Gastrocnemius medialis (tissue), 4 donors: Measurements from ENCODE around the gene TRIM71. TPM values are rescaled to one million over a fixed set of nuclear protein-coding genes. Genes with fewer than 3 reads are reported as not detected.
"Not testable (repeated sequence)": the region's sequence is repeated elsewhere in the genome, so short reads cannot be mapped to it uniquely, and the experiment has no call there.

Source experiments
- ATAC-seq, 2 donors: fragments of 150-250 bp; one replicate each; pipeline ENCODE4 v1.9.1; 2016
- DNase-seq, 2 donors: peaks; one replicate each; pipeline ENCODE4 v3.0.0-alpha.2; 2019
- H3K27ac ChIP-seq, 4 donors: fragments of 200-600 bp; sonication (generic); 1 replicate in 1 of 4; 2 replicates in 3 of 4; pipeline ENCODE4 v1.5.1; 2016 to 2018; ENCODE audit warnings: mild to moderate bottlenecking in 2 of 4, moderate library complexity in 1 of 4
- H3K27me3 ChIP-seq, 3 donors: fragments of 200-600 bp; sonication (generic) in 2 of 3; 1 replicate in 1 of 3; 2 replicates in 2 of 3; pipeline versions ENCODE4 v1.5.1 to v1.6.0; 2016 to 2019; ENCODE audit warnings: mild to moderate bottlenecking in 1 of 3, moderate library complexity in 1 of 3
- H3K36me3 ChIP-seq, 2 donors: fragments of 200-600 bp; sonication (generic) in 1 of 2; one replicate each; pipeline ENCODE4 v1.5.1; 2017 to 2018
- H3K4me1 ChIP-seq, 2 donors: fragments of 200-600 bp; sonication (generic) in 1 of 2; one replicate each; pipeline ENCODE4 v1.5.1; 2016 to 2017; ENCODE audit warnings: mild to moderate bottlenecking in 2 of 2
- H3K4me3 ChIP-seq, 4 donors: fragments of 200-600 bp; sonication (generic) in 3 of 4; 1 replicate in 1 of 4; 2 replicates in 3 of 4; pipeline ENCODE4 v1.5.1; 2016 to 2019; ENCODE audit warnings: mild to moderate bottlenecking in 2 of 4
- H3K9me3 ChIP-seq, 3 donors: fragments of 200-600 bp; sonication (generic) in 2 of 3; 1 replicate in 1 of 3; 2 replicates in 2 of 3; pipeline ENCODE4 v1.5.1; 2016 to 2019
- POLR2A ChIP-seq, 2 donors: fragments of 450-650 bp; IDR thresholded peaks; one replicate each; pipeline ENCODE4 v1.6.1; 2017; ENCODE audit warnings: antibody characterized with exemption in 2 of 2, mild to moderate bottlenecking in 2 of 2, moderate library complexity in 2 of 2
- in situ Hi-C, 4 donors: fragments of 200-750 bp; cut with MboI; loops; one replicate each; pipeline versions ENCODE4 v1.15.0 to v1.8.0; 2017; ENCODE audit warnings: low sequenced_read_pairs in 4 of 4
- intact Hi-C: fragments of 100-400 bp; cut with DNase I; formaldehyde crosslinking; loops from one replicate; pipeline ENCODE4 v1.15.1; 2023; ENCODE audit warnings: low total_unique reads
- total RNA-seq, 4 donors: library from RNA; depleted of rRNA; stranded (reverse); fragments of >200 nt; gene quantifications; one replicate each; pipeline versions ENCODE4 v1.1.0 to v1.2.3, GENCODE V29; 2016
- TF ChIP-seq, protein P1 (sequence below), 5 experiments: fragments of 450-650 bp in 3 of 5; fragments of 200-600 bp in 2 of 5; sonication (generic) in 2 of 5; IDR thresholded peaks in 4 of 5; conservative IDR thresholded peaks in 1 of 5; 1 replicate in 4 of 5; 2 replicates in 1 of 5; pipeline ENCODE4 v1.5.1; 2016 to 2019; ENCODE audit warnings: antibody characterized with exemption in 5 of 5, mild to moderate bottlenecking in 3 of 5, moderate library complexity in 3 of 5

Gene TRIM71
- total RNA-seq, 4 donors from 2014 or later, result not detected

- H3K27me3 ChIP-seq, result peaks cover 0 to 9% (median 0%) of the 10 kb centered on the region in 3 donors
- H3K4me3 ChIP-seq, result no peak overlapping the region
- ATAC-seq, result no peak
- no peaks in the 10 kb centered on the region for H3K9me3 ChIP-seq
- no peaks in the 10 kb centered on the region for H3K36me3 ChIP-seq
- no peaks in the 10 kb centered on the region for H3K4me1 ChIP-seq
- no peak for DNase-seq
- intact Hi-C loops (no loop called here), in situ Hi-C loops (no loop called here)
- TF ChIP-seq, protein P1, sequence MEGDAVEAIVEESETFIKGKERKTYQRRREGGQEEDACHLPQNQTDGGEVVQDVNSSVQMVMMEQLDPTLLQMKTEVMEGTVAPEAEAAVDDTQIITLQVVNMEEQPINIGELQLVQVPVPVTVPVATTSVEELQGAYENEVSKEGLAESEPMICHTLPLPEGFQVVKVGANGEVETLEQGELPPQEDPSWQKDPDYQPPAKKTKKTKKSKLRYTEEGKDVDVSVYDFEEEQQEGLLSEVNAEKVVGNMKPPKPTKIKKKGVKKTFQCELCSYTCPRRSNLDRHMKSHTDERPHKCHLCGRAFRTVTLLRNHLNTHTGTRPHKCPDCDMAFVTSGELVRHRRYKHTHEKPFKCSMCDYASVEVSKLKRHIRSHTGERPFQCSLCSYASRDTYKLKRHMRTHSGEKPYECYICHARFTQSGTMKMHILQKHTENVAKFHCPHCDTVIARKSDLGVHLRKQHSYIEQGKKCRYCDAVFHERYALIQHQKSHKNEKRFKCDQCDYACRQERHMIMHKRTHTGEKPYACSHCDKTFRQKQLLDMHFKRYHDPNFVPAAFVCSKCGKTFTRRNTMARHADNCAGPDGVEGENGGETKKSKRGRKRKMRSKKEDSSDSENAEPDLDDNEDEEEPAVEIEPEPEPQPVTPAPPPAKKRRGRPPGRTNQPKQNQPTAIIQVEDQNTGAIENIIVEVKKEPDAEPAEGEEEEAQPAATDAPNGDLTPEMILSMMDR (IDR thresholded peaks at IDR 0.05 in 4 of 5, conservative IDR thresholded peaks at IDR 0.05 in 1 of 5), result no peak
- no peak for TF ChIP-seq POLR2A (IDR thresholded peaks at IDR 0.05)
- no peak overlapping the region for H3K27ac ChIP-seq
Observed at GRCh38 chr3:32899265-32899664, 81.5 kb downstream of the TRIM71 start.

- ATAC-seq, result no peak
- Histone ChIP-seq H3K36me3 (no peaks in the 10 kb centered on the region), H3K4me1 (no peaks in the 10 kb centered on the region), H3K27ac (no peak overlapping the region), H3K9me3 (no peaks in the 10 kb centered on the region), H3K27me3 (peaks cover 0 to 9% (median 0%) of the 10 kb centered on the region in 3 donors), H3K4me3 (no peak overlapping the region)
- no peak for DNase-seq
- TF ChIP-seq POLR2A (IDR thresholded peaks at IDR 0.05), result no peak
- TF ChIP-seq, protein P1 (IDR thresholded peaks at IDR 0.05 in 4 of 5, conservative IDR thresholded peaks at IDR 0.05 in 1 of 5), result no peak
- in situ Hi-C loops, result no loop called here
- intact Hi-C loops, result no loop called here
Observed at GRCh38 chr3:32901005-32901932, 83.5 kb downstream of the TRIM71 start.

DNA sequence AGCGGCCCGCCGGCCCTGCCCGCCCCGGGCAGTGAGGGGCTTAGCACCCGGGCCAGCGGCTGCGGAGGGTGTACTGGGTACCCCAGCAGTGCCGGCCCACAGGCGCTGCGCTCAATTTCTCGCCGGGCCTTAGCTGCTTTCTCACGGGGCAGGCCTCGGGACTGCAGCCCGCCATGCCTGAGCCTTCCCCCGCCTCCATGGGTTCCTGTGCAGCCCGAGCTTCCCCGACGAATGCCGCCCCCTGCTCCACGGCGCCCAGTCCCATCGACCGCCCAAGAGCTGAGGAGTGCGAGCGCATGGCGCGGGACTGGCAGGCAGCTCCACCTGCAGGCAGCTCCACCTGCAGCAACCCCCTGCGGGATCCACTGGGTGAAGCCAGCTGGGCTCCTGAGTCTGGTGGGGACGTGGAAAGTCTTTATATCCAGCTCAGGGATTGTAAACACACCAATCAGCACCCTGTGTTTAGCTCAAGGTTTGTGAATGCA is 85.1 kb downstream of the TRIM71 start:
- intact Hi-C loops, H3K4me1 ChIP-seq, H3K27me3 ChIP-seq, in situ Hi-C loops, ATAC-seq, DNase-seq, H3K9me3 ChIP-seq, H3K27ac ChIP-seq, H3K36me3 ChIP-seq: not testable (repeated sequence)
- peak overlapping the region in 1 of 4 donors; percentile 11 for H3K4me3 ChIP-seq

DNA sequence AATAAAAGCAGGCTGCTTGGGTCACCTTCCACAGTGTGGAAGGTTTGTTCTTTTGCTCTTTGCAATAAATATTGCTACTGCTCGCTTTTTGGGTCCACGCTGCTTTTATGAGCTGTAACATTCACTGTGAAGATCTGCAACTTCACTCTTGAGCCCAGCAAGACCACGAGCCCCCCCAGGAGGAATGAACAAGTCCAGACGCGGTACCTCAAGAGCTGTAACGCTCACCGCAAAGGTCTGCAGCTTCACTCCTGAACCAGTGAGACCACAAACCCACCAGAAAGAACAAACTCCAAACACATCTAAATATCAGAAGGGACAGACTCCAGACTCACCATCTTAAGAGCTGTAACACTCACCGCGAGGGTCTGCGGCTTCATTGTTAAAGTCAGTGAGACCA is 86.2 kb downstream of the TRIM71 start:
- in situ Hi-C loops, result no loop called here

GRCh38 chr3:32909999-32910398 is 92.2 kb downstream of the TRIM71 start:
- Histone ChIP-seq H3K4me3 (no peak overlapping the region), H3K4me1 (no peaks in the 10 kb centered on the region), H3K36me3 (no peaks in the 10 kb centered on the region), H3K27me3 (no peaks in the 10 kb centered on the region), H3K9me3 (no peaks in the 10 kb centered on the region), H3K27ac (no peak overlapping the region)
- TF ChIP-seq POLR2A (IDR thresholded peaks at IDR 0.05), result no peak
- TF ChIP-seq, protein P1 (IDR thresholded peaks at IDR 0.05 in 4 of 5, conservative IDR thresholded peaks at IDR 0.05 in 1 of 5), result no peak
- DNase-seq (no peak), ATAC-seq (no peak)
- in situ Hi-C loops, result no loop called here
- intact Hi-C loops, result no loop called here

More for the DNA sequence above, 86.2 kb downstream of the TRIM71 start:
- no peak for ATAC-seq
- Histone ChIP-seq H3K4me1 (no peaks in the 10 kb centered on the region), H3K27me3 (peaks cover 0 to 7% (median 0%) of the 10 kb centered on the region in 3 donors), H3K27ac (no peak overlapping the region), H3K4me3 (no peak overlapping the region), H3K9me3 (no peaks in the 10 kb centered on the region), H3K36me3 (no peaks in the 10 kb centered on the region)
- intact Hi-C loops, result no loop called here
- TF ChIP-seq, protein P1 (IDR thresholded peaks at IDR 0.05 in 4 of 5, conservative IDR thresholded peaks at IDR 0.05 in 1 of 5), result no peak
- no peak for DNase-seq
